ENCODE measurements around the gene CA5A.
"Not testable (repeated sequence)": the region's sequence is repeated elsewhere in the genome, so short reads cannot be mapped to it uniquely, and the experiment has no call there.

CA5A gene

DNA sequence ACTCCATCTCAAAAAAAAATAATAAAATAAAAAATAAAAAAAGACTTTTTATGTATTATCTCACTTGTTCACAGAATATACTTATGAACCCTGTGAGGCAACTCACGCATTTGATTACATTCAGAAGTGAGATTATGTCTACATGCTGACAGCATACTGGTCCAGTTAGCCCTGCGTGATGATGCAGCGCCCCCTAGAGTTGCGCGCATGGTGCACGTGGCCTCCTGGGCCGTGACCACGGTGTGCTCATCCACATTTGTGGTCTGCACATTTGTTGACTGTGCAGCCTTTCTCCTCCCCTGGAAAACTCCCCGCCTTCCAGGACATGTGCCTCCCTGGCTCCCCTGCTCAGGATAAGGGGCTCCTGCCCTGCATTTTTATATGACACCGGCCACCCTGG is 46.6 kb downstream of the CA5A start:
- not testable (repeated sequence) for H3K36me3 ChIP-seq (ENCODE audit: insufficient read depth, low read length); H3K27me3 ChIP-seq (ENCODE audit: insufficient read depth, low read length); H3K27ac ChIP-seq (ENCODE audit: low read depth, low read length); H3K79me2 ChIP-seq (ENCODE audit: control insufficient read depth, insufficient read depth, low read length, unreplicated experiment); H2AFZ ChIP-seq (ENCODE audit: low read length, unreplicated experiment); H3K4me1 ChIP-seq (ENCODE audit: control insufficient read depth, insufficient read depth, low read length, unreplicated experiment); H3K4me3 ChIP-seq (ENCODE audit: low read depth, low read length)

DNA sequence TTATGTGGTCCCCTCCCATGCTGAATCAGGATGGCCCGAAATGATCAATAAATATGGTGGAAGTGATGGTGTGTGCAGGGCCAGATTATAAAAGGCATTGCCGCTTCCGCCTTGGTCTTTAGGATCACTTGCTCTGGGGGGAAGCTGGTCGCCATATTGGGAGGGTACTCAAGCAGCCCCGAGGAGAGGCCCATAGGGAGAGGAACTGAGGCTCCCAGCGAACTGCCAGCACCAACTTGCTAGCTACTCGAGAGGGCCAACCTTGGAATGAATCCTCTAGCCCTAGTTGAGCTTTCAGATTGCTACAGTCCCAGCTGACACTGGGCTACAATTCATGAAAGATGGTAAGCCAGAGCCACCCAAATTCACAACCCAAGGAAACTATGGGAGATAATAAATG is 48.0 kb downstream of the CA5A start:
- not testable (repeated sequence) for H3K27me3 ChIP-seq (ENCODE audit: insufficient read depth, low read length); H3K27ac ChIP-seq (ENCODE audit: low read depth, low read length); H3K4me1 ChIP-seq (ENCODE audit: control insufficient read depth, insufficient read depth, low read length, unreplicated experiment); H2AFZ ChIP-seq (ENCODE audit: low read length, unreplicated experiment); H3K79me2 ChIP-seq (ENCODE audit: control insufficient read depth, insufficient read depth, low read length, unreplicated experiment); H3K36me3 ChIP-seq (ENCODE audit: insufficient read depth, low read length); H3K4me3 ChIP-seq (ENCODE audit: low read depth, low read length)

DNA sequence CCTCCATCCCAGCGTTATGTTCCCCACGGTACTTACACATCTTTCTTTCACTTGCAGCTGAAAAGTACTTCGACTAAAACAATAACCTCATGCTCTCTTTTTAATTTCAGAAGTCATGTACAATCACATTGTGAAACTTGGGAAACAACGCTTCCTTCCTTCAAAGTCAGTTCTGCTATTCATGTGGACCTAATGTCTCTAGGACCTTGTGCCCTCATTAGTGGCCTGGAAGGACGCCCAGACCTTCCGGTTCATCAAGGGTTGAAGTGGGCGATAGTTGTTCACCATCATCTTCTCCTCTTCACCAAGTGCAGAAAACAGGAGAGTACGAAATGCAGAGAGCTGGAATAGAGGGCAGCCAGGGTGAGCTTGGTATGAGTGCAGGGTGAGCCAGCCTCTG is 48.4 kb downstream of the CA5A start:
- not testable (repeated sequence) for H3K27me3 ChIP-seq (ENCODE audit: insufficient read depth, low read length); H3K36me3 ChIP-seq (ENCODE audit: insufficient read depth, low read length); H3K27ac ChIP-seq (ENCODE audit: low read depth, low read length); H3K4me1 ChIP-seq (ENCODE audit: control insufficient read depth, insufficient read depth, low read length, unreplicated experiment); H2AFZ ChIP-seq (ENCODE audit: low read length, unreplicated experiment); H3K79me2 ChIP-seq (ENCODE audit: control insufficient read depth, insufficient read depth, low read length, unreplicated experiment); H3K4me3 ChIP-seq (ENCODE audit: low read depth, low read length)

DNA sequence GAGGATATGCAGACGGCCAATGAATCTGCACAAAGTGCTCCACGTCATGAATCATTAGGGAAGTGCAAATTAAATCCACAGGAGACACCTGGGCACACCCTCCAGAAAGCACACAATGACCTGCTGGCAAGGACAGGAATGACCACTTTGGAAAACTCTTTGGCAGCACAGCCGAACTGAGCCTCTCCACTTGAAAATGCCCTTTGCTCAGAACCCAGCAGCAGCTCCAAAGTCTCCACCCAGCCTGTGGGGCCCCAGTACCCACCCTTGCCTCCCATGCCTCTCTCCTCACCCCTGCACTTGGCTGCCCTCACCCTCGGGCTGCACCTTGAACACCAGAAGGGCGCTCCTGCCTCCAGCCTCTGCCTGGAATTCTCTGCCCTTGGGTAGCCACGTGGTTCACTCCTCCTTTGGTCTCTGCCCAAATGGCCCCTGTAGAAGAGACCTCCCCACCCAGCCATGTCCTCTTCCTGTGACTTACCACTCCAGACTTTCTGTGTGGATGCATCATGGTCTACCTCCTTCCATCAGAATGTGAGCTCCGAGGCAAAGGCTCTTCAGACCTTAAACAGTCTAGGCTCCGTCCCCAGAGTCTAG is 50.9 kb downstream of the CA5A start:
- H3K36me3 ChIP-seq (ENCODE audit: insufficient read depth, low read length); H3K27ac ChIP-seq (ENCODE audit: low read depth, low read length); H2AFZ ChIP-seq (ENCODE audit: low read length, unreplicated experiment); H3K4me3 ChIP-seq (ENCODE audit: low read depth, low read length); H3K4me1 ChIP-seq (ENCODE audit: control insufficient read depth, insufficient read depth, low read length, unreplicated experiment); H3K79me2 ChIP-seq (ENCODE audit: control insufficient read depth, insufficient read depth, low read length, unreplicated experiment): not testable (repeated sequence)
- H3K27me3 ChIP-seq (ENCODE audit: insufficient read depth, low read length): 0 out of 2 replicates have a peak, but pooled peaks cover 11% of the 10 kb centered on the region

DNA sequence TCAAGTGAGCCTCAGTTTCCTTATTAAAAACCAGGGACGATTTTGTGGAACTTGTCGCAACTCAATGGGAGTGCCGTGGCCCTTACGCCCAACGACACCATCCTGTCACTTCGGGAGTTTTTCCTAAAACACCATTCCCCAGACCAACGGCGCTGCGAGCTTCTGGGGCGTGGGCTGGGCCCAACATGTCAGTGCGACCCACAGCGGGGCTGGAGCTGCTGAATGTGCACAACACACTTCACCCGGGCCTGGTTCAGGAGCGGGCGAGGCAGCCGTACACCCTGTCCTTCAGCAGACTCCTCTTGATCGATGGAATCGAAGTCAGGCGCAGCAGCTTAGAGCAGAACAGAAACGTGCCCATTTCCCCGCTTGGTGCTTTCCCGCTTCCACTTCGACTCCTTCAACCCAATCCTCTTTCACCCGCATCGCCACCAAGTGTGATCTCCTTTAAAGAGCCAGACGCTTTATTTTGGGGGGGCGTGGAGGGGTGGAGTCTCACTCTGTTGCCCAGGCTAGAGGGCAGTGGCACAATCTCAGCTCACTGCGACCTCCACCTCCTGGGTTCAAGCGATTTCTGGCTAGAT is 53.8 kb downstream of the CA5A start:
- Histone ChIP-seq H3K27ac (ENCODE audit: low read depth, low read length) (no peak overlapping the region), H3K4me1 (ENCODE audit: control insufficient read depth, insufficient read depth, low read length, unreplicated experiment) (no peaks in the 10 kb centered on the region), H3K27me3 (ENCODE audit: insufficient read depth, low read length) (peaks cover 14% of the 10 kb centered on the region; the same call in 1 of the 2 replicates), H3K79me2 (ENCODE audit: control insufficient read depth, insufficient read depth, low read length, unreplicated experiment) (no peaks in the 10 kb centered on the region), H3K4me3 (ENCODE audit: low read depth, low read length) (no peak overlapping the region), H2AFZ (ENCODE audit: low read length, unreplicated experiment) (no peak overlapping the region), H3K36me3 (ENCODE audit: insufficient read depth, low read length) (no peaks in the 10 kb centered on the region)

DNA sequence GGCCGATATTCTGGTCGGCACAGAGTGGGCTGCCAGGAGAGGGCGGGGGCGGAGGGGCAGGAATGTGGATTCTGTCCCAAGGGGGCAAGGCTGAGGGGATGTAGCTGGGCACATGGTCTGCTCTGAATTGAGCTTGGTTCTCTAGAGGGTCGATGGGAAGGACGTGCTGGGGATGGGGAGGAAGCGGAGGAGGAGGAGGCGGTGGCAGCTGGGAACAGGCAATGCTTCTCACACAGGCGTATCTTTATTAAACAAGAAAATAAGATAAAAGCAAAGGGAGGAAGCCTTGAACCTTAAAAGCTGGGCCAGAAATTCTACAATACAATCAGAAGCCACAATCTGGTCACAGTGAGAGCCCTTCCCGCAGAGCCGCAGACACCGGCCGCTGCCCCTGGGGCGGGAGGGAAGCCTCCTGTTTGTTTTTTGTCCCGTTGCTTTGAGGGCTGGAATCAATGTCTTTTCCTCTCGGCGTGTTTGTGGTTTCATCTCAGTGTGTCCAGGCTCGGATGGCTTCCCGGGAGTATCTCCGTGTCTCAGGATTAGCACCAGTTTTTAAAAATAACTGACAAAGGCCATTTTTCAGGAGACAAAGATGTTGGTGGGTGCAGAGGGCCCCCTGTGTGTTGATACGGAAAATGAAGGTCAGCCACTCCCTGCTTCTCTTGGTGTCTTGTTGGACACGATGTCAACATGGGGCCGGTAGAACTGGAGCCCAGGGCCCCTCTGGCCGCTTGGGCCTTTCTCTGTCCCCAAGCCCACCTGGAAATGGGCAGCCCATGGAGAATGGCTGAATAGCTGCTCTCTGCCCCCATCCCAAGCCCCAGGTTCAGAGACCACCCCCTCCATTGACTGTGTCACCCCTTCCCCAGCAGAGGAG is 54.8 kb downstream of the CA5A start:
- Histone ChIP-seq H3K27ac (ENCODE audit: low read depth, low read length) (no peak overlapping the region), H3K4me3 (ENCODE audit: low read depth, low read length) (no peak overlapping the region), H3K36me3 (ENCODE audit: insufficient read depth, low read length) (no peaks in the 10 kb centered on the region), H3K27me3 (ENCODE audit: insufficient read depth, low read length) (peaks cover 14% of the 10 kb centered on the region; the same call in 1 of the 2 replicates), H3K79me2 (ENCODE audit: control insufficient read depth, insufficient read depth, low read length, unreplicated experiment) (no peaks in the 10 kb centered on the region), H3K4me1 (ENCODE audit: control insufficient read depth, insufficient read depth, low read length, unreplicated experiment) (no peaks in the 10 kb centered on the region), H2AFZ (ENCODE audit: low read length, unreplicated experiment) (no peak overlapping the region)

DNA sequence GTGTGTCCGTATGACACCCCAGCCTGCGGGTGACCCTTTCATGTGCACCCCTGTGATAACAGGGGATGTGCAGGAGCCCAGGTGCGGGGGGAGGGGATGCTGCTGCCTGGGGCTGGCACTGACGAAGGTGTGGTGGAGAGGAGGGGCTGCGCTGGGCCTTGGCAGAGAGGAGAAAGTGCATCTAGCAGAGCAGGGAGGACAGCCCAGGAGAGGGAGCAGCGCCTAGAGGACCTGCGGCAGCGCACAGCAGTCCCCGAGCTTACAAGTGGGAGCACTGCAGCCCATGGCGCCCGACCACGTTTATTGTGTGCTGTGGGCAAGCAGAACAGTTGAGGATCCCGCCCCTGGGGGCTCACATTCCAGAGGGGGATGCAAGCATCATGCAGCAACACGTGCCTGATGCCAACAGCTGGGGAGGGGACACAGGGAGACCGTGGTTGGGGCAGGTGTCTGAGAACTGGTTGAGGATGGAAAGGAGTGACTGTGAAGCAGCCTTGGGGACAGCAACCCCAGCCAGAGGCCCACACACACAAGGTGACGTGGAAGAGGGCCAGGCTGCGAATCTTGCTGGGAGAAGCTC is 56.1 kb downstream of the CA5A start:
- Histone ChIP-seq H3K27me3 (ENCODE audit: insufficient read depth, low read length) (peaks cover 17% of the 10 kb centered on the region), H3K27ac (ENCODE audit: low read depth, low read length) (no peak overlapping the region), H3K36me3 (ENCODE audit: insufficient read depth, low read length) (no peaks in the 10 kb centered on the region), H3K79me2 (ENCODE audit: control insufficient read depth, insufficient read depth, low read length, unreplicated experiment) (no peaks in the 10 kb centered on the region), H2AFZ (ENCODE audit: low read length, unreplicated experiment) (no peak overlapping the region), H3K4me3 (ENCODE audit: low read depth, low read length) (no peak overlapping the region), H3K4me1 (ENCODE audit: control insufficient read depth, insufficient read depth, low read length, unreplicated experiment) (no peaks in the 10 kb centered on the region)

DNA sequence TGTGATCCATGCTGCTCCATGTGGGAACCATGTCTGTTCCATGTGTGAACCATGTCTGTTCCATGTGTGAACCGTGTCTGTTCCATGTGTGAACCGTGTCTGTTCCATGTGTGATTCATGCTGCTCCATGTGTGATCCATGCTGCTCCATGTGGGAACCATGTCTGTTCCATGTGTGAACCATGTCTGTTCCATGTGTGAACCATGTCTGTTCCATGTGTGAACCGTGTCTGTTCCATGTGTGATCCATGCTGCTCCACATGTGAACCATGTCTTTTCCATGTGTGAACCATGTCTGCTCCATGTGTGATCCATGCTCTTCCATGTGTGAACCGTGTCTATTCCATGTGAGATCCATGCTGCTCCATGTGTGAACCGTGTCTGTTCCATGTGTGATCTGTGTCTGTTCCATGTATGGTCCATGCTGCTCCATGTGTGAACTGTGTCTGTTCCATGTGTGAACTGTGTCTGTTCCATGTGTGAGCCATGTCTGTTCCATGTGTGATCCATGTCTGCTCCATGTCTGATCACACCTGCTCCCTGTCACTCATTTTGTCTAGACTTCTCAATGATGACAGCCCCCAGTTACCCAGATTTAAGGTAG is 56.8 kb downstream of the CA5A start:
- not testable (repeated sequence) for H2AFZ ChIP-seq (ENCODE audit: low read length, unreplicated experiment); H3K36me3 ChIP-seq (ENCODE audit: insufficient read depth, low read length); H3K27ac ChIP-seq (ENCODE audit: low read depth, low read length); H3K4me3 ChIP-seq (ENCODE audit: low read depth, low read length); H3K4me1 ChIP-seq (ENCODE audit: control insufficient read depth, insufficient read depth, low read length, unreplicated experiment); H3K79me2 ChIP-seq (ENCODE audit: control insufficient read depth, insufficient read depth, low read length, unreplicated experiment)
- peaks cover 17% of the 10 kb centered on the region for H3K27me3 ChIP-seq (ENCODE audit: insufficient read depth, low read length)

DNA sequence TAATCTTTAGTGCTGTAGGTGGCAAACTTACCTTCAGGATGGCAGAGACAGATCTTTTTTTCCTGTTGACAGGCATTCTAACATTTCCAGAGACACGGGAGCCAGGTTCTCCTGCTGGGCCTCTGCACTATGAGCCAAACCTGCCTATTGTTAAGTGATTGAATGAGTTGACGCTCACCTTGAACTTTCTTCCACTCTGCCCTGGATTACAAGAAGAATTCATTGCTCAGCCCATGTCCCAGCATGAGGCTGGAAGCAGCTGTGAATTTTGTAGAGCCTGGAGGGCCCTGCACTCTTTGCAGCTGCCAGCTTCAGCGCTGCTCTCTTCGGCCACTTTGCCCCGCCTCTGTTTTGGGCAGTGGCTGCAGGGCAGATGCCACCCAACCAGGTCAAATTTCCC is 57.6 kb downstream of the CA5A start:
- H3K36me3 ChIP-seq (ENCODE audit: insufficient read depth, low read length): no peaks in the 10 kb centered on the region
- H3K4me3 ChIP-seq (ENCODE audit: low read depth, low read length): no peak overlapping the region
- peaks cover 17% of the 10 kb centered on the region for H3K27me3 ChIP-seq (ENCODE audit: insufficient read depth, low read length)
- no peak overlapping the region for H3K27ac ChIP-seq (ENCODE audit: low read depth, low read length)
- H3K79me2 ChIP-seq (ENCODE audit: control insufficient read depth, insufficient read depth, low read length, unreplicated experiment): no peaks in the 10 kb centered on the region
- no peak overlapping the region for H2AFZ ChIP-seq (ENCODE audit: low read length, unreplicated experiment)
- H3K4me1 ChIP-seq (ENCODE audit: control insufficient read depth, insufficient read depth, low read length, unreplicated experiment): no peaks in the 10 kb centered on the region

DNA sequence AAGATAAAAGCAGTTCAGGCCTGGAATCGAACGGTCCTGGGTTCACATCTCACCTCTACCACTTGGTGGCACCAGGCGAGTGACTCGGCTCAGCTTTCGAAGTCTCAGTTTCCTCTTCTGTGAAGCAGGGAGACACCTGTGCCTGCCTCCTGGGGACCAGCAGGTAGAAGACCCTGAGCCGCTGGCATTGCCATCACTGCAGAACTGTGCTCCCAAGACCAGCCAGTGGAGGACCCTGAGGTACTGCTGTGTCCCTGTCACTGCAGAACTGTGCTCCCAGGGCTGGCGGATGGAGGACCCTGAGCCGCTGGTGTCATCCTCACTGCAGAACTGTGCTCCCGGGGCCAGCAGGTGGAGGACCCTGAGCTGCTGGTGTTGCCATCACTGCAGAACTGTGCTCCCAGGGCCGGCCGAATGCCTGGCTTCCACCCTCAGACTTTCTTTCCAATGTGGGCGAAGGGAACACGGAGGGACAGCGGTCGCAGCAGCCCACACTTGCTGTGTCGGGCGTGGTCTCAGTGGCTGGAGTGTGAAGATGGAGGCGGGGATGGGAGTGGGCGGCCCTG is 58.3 kb downstream of the CA5A start:
- no peaks in the 10 kb centered on the region for H3K36me3 ChIP-seq (ENCODE audit: insufficient read depth, low read length)
- H3K27ac ChIP-seq (ENCODE audit: low read depth, low read length): no peak overlapping the region
- no peaks in the 10 kb centered on the region for H3K79me2 ChIP-seq (ENCODE audit: control insufficient read depth, insufficient read depth, low read length, unreplicated experiment)
- H3K4me1 ChIP-seq (ENCODE audit: control insufficient read depth, insufficient read depth, low read length, unreplicated experiment): no peaks in the 10 kb centered on the region
- no peak overlapping the region for H2AFZ ChIP-seq (ENCODE audit: low read length, unreplicated experiment)
- H3K27me3 ChIP-seq (ENCODE audit: insufficient read depth, low read length): peaks cover 17% of the 10 kb centered on the region
- H3K4me3 ChIP-seq (ENCODE audit: low read depth, low read length): no peak overlapping the region
